GM23338 (cell line): ENCODE data around the gene HSPA1A. TPM values are rescaled to one million over a fixed set of nuclear protein-coding genes. Genes with fewer than 3 reads are reported as not detected.

ENCODE experiments used
- CTCF ChIP-seq, 2 experiments: fragments of 200-600 bp in 1 of 2; sonication (generic) in 1 of 2; conservative IDR thresholded peaks; 2 replicates each; pipeline versions ENCODE4 v1.5.1 to v1.6.1; 2016 to 2017; ENCODE audit warnings: antibody characterized with exemption in 2 of 2, low read depth in 2 of 2, mild to moderate bottlenecking in 2 of 2, moderate library complexity in 1 of 2
- EZH2phosphoT487 ChIP-seq: fragments of 200-600 bp; sonication (generic); IDR thresholded peaks from one replicate; pipeline ENCODE4 v1.8.1; 2018; ENCODE audit warnings: antibody characterized with exemption; ENCODE audit not compliant: unreplicated experiment
- JUNB ChIP-seq: IDR thresholded peaks from one replicate; pipeline ENCODE4 v1.6.1; 2016; ENCODE audit warnings: antibody characterized with exemption; ENCODE audit not compliant: unreplicated experiment
- STAT1 ChIP-seq: IDR thresholded peaks from one replicate; pipeline ENCODE4 v1.6.1; 2016; ENCODE audit warnings: antibody characterized with exemption; ENCODE audit not compliant: unreplicated experiment
- ZNF114 ChIP-seq: fragments of 250-450 bp; sonication (Bioruptor Pico); IDR thresholded peaks from 2 replicates; pipeline ENCODE4 v1.5.0; 2020; ENCODE audit warnings: mild to moderate bottlenecking, moderate library complexity
- ZNF462 ChIP-seq: fragments of 250-450 bp; sonication (Bioruptor Pico); IDR thresholded peaks from 2 replicates; pipeline ENCODE4 v1.5.0; 2020; ENCODE audit warnings: mild to moderate bottlenecking, moderate library complexity
- polyA plus RNA-seq: library from polyadenylated mRNA; unstranded; fragments of >200 nt; fragmentation: Nextera tagmentation; extraction: Ambion mirVana; gene quantifications from 2 replicates; pipeline ENCODE4 v1.2.1, GENCODE V29; 2016
- total RNA-seq: library from RNA; depleted of rRNA; stranded (reverse); fragments of >200 nt; shearing (Covaris generic); gene quantifications from 2 replicates; pipeline ENCODE4 v1.2.3, GENCODE V29; 2014

HSPA1A gene
- total and polyA plus RNA-seq, 2 experiments from 2014 or later, result 36.1 to 57.1 TPM

- no peak for TF ChIP-seq CTCF (conservative IDR thresholded peaks at IDR 0.05; ENCODE audit: low read depth in 2 of 2)
- no peak for TF ChIP-seq ZNF462 (CRISPR knock-in tag)
- no peak for TF ChIP-seq STAT1
- TF ChIP-seq ZNF114 (CRISPR knock-in tag), result no peak
- no peak for TF ChIP-seq JUNB
- no peak for TF ChIP-seq EZH2phosphoT487
These were observed 49.5 kb downstream of the HSPA1A start (continued) for GRCh38 chr6:31864818-31865204.
